ENCODE data around the gene HMGN4.
A peak's percentile ranks its signal among the peaks of the same experiment; 100 is the strongest.

- TF ChIP-seq CTCF (IDR thresholded peaks at IDR 0.05), result peak; percentile 83 to 94 (median 91)
- TF ChIP-seq POLR2A (IDR thresholded peaks at IDR 0.05), result peak in 1 of 2 donors; percentile 32
Observed at GRCh38 chr6:26595669-26596269, 57.6 kb downstream of the HMGN4 start.

Data from thyroid gland (tissue), 4 donors.